Nephron (organoid): ENCODE measurements around the gene PRSS12.

ENCODE experiments used
- H3K27ac Mint-ChIP-seq, 3 experiments: 2 replicates each; pipeline ENCODE4 v1.8.0; 2020; ENCODE audit warnings: mixed read lengths in 3 of 3, mild to moderate bottlenecking in 2 of 3, moderate library complexity in 1 of 3
- H3K27me3 Mint-ChIP-seq: 2 replicates; pipeline ENCODE4 v1.8.0; 2021; ENCODE audit warnings: low read depth, mild to moderate bottlenecking, moderate library complexity, mixed read lengths
- H3K36me3 Mint-ChIP-seq: 2 replicates; pipeline ENCODE4 v1.8.0; 2020; ENCODE audit warnings: low read depth, mixed read lengths
- H3K4me1 Mint-ChIP-seq: 2 replicates; pipeline ENCODE4 v1.8.0; 2020; ENCODE audit warnings: mixed read lengths
- H3K4me3 Mint-ChIP-seq, 3 experiments: 2 replicates each; pipeline ENCODE4 v1.8.0; 2020; ENCODE audit warnings: mild to moderate bottlenecking in 3 of 3, mixed read lengths in 3 of 3, moderate library complexity in 2 of 3
- H3K9me3 Mint-ChIP-seq: 2 replicates; pipeline ENCODE4 v1.8.0; 2020; ENCODE audit warnings: mixed read lengths
- CTCF ChIP-seq, 3 experiments: fragments of 200-600 bp; sonication (generic); IDR thresholded peaks; one replicate each; pipeline ENCODE4 v1.5.0; 2021; ENCODE audit warnings: antibody characterized with exemption in 3 of 3; ENCODE audit not compliant: unreplicated experiment in 3 of 3

The PRSS12 gene

GRCh38 chr4:118237531-118237930, 115.3 kb downstream of the PRSS12 start:
- H3K27me3 Mint-ChIP-seq, result no peaks in the 10 kb centered on the region
- no peaks in the 10 kb centered on the region for H3K36me3 Mint-ChIP-seq
- H3K4me3 Mint-ChIP-seq, result no peak overlapping the region
- H3K9me3 Mint-ChIP-seq, result no peaks in the 10 kb centered on the region
- TF ChIP-seq CTCF (IDR thresholded peaks at IDR 0.05; ENCODE audit: unreplicated experiment in 3 of 3), result no peak
- no peaks in the 10 kb centered on the region for H3K4me1 Mint-ChIP-seq
- no peak overlapping the region for H3K27ac Mint-ChIP-seq

DNA sequence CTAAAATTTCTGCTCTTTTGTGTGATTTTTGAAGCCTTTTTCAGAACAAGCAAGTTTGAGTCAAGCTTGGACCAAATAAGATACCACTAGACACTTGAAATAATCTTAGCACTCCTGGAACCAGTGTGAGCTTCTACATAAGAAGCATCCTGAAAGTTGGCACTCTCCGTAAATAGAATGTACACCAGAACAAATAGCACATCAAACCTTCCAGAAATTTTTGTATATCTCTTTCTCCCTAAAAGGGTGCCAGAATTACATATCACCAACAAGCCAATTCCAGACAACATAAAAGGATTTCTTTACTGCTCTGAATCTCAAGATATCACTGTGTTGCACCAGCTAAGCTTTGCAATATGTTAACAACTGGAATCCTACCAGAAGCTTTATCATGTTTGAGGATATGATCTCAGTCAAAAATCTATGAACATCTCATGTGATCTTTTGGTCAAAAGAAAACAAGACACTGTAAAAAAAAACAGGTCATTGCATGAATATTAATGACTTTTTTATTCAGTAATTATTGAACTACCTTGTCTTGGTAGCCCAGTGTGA, 117.2 kb downstream of the PRSS12 start:
- no peak overlapping the region for H3K4me3 Mint-ChIP-seq
- no peaks in the 10 kb centered on the region for H3K4me1 Mint-ChIP-seq
- no peaks in the 10 kb centered on the region for H3K9me3 Mint-ChIP-seq
- H3K36me3 Mint-ChIP-seq, result no peaks in the 10 kb centered on the region
- H3K27ac Mint-ChIP-seq, result no peak overlapping the region
- no peaks in the 10 kb centered on the region for H3K27me3 Mint-ChIP-seq
- TF ChIP-seq CTCF (IDR thresholded peaks at IDR 0.05; ENCODE audit: unreplicated experiment in 3 of 3), result no peak
